K562 (cell line): ENCODE measurements around the gene DNAJC9. TPM values are rescaled to one million over a fixed set of nuclear protein-coding genes. Genes with fewer than 3 reads are reported as not detected.

Experiments used
- BCLAF1 ChIP-seq, 2 experiments: fragments of 450-650 bp in 1 of 2; IDR thresholded peaks; 2 replicates each; pipeline ENCODE4 v1.6.1; 2011 to 2017; ENCODE audit warnings: low read depth in 2 of 2, antibody characterized with exemption in 1 of 2, borderline replicate concordance in 1 of 2, low read length in 1 of 2, mild to moderate bottlenecking in 1 of 2, mixed read lengths in 1 of 2; ENCODE audit not compliant: control insufficient read depth in 1 of 2
- CBX8 ChIP-seq: fragments of 200-600 bp; sonication (generic); IDR thresholded peaks from 2 replicates; pipeline ENCODE4 v1.6.1; 2012; ENCODE audit warnings: borderline replicate concordance, mixed run types, low read depth, mild to moderate bottlenecking, moderate library complexity, mixed read lengths, low read length, control low read depth, inconsistent platforms; ENCODE audit not compliant: poor library complexity, severe bottlenecking; ENCODE audit errors: extremely low read depth
- E2F1 ChIP-seq: sonication (generic); formaldehyde crosslinking; IDR thresholded peaks from 2 replicates; pipeline ENCODE4 v1.8.1; 2023; ENCODE audit warnings: mild to moderate bottlenecking, missing genetic modification reagents, moderate library complexity
- ETV5 ChIP-seq: sonication (generic); formaldehyde crosslinking; IDR thresholded peaks from 2 replicates; pipeline ENCODE4 v1.4.0; 2020; ENCODE audit warnings: low read depth, mild to moderate bottlenecking, missing genetic modification reagents
- HMG20A ChIP-seq: fragments of 450-650 bp; formaldehyde crosslinking; conservative IDR thresholded peaks from 2 replicates; pipeline ENCODE4 v1.4.0; 2020; ENCODE audit warnings: mild to moderate bottlenecking, mixed read lengths
- IRF2 ChIP-seq: sonication (generic); formaldehyde crosslinking; IDR thresholded peaks from 2 replicates; pipeline ENCODE4 v1.8.1; 2022; ENCODE audit warnings: mild to moderate bottlenecking, missing genetic modification reagents
- MEF2A ChIP-seq: IDR thresholded peaks from 2 replicates; pipeline ENCODE4 v1.6.1; 2011; ENCODE audit warnings: low read depth, mild to moderate bottlenecking, low read length, moderate library complexity; ENCODE audit not compliant: control insufficient read depth
- PHTF2 ChIP-seq: fragments of 250-450 bp; sonication (Bioruptor Pico); IDR thresholded peaks from 2 replicates; pipeline ENCODE4 v1.5.0; 2021; ENCODE audit warnings: mild to moderate bottlenecking
- RBM39 ChIP-seq: fragments of 200-400 bp; formaldehyde crosslinking; optimal IDR thresholded peaks from 2 replicates; pipeline ENCODE3; 2018; ENCODE audit warnings: low read depth, low read length
- RFX7 ChIP-seq: fragments of 250-450 bp; sonication (Bioruptor Pico); IDR thresholded peaks from 2 replicates; pipeline ENCODE4 v1.5.1; 2021; ENCODE audit warnings: mild to moderate bottlenecking
- STAT5B ChIP-seq: fragments of 250-450 bp; sonication (Bioruptor Pico); IDR thresholded peaks from 2 replicates; pipeline ENCODE4 v1.8.0; 2021; ENCODE audit warnings: mild to moderate bottlenecking, inconsistent platforms
- XRCC5 ChIP-seq: fragments of 200-400 bp; formaldehyde crosslinking; IDR thresholded peaks from 2 replicates; pipeline ENCODE4 v1.6.1; 2017; ENCODE audit warnings: low read depth, mild to moderate bottlenecking, low read length
- ZBTB7A ChIP-seq: IDR thresholded peaks from 2 replicates; pipeline ENCODE4 v1.6.1; 2011; ENCODE audit warnings: low read depth, mild to moderate bottlenecking, low read length, moderate library complexity, borderline replicate concordance; ENCODE audit not compliant: control insufficient read depth
- ZNF707 ChIP-seq: fragments of 250-450 bp; sonication (Bioruptor Pico); conservative IDR thresholded peaks from 2 replicates; pipeline ENCODE4 v1.8.0; 2022; ENCODE audit warnings: inconsistent platforms, mild to moderate bottlenecking, moderate library complexity
- polyA plus RNA-seq, 8 experiments: library from polyadenylated mRNA; depleted of rRNA in 4 of 8; stranded (reverse) in 5 of 8; unstranded in 3 of 8; fragments of >200 nt; fragmentation: Nextera tagmentation in 2 of 8; fragmentation: Illumina TruSeq in 1 of 8; extraction: Ambion mirVana in 2 of 8; extraction: Trizol in 1 of 8; gene quantifications; 2 replicates each; pipeline versions ENCODE4 v1.2.1 to v1.2.3, GENCODE V29; 2011 to 2014; ENCODE audit warnings: inconsistent platforms in 1 of 8, missing spikeins in 1 of 8
- total RNA-seq, 7 experiments: library from RNA; depleted of rRNA in 6 of 7; stranded (reverse); fragments of >200 nt in 6 of 7; fragmentation: Illumina TruSeq in 2 of 7; extraction: Trizol in 2 of 7; gene quantifications; 2 replicates each; pipeline versions ENCODE4 v1.2.1 to v1.2.3, GENCODE V29; 2011 to 2021; ENCODE audit warnings: low replicate concordance in 1 of 7
- TF ChIP-seq, protein P1 (sequence below): fragments of 250-450 bp; sonication (Bioruptor Pico); IDR thresholded peaks from 2 replicates; pipeline ENCODE4 v1.4.0; 2020

Gene DNAJC9
- total and polyA plus RNA-seq, 9 of the 15 experiments (the other 6 are each of a cell fraction or from before 2014, with no cell fraction given) = 66.7 to 133 (median 102) TPM

DNA sequence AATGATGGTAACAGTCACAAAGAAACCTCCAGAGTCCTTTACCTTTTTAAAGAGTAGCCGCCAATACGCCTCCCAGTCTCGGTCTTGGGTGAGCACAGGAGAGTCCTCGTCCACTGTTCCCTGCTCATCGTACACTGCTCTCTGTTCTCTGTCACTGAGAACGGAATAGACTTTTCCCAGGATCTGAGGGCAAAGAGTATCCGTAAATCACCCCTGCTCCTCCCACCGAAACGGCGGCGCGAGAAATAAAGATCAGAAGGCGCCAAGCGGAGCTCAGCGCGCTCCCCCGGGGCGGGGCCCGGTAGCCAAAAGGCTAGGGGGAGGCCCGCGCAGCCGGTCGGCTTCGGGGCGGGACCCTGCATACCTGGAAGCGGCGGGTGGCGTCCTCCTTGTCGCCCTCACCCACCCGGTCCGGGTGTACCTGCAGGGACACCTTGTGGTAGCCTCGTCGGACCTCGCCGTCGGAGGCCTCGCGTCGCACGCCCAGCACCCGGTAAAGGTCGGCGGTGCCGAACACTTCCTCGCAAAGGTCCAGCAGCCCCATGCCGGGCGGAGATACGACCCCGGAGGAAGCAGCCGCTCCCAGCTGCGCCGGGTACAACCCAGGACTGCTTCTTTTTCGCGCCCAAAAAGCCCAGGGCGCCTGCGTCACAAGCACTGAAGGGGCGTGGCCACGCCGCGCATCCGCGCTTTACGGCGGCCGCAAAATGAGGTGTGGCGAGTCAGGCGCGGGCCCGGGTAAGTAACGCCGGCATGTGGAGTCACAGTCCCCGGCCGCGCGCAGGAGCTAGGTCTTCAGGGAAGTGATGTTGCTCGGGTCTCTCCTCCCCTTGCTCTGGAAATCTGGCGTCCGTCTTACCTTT, at the start of gene DNAJC9 (continued):
- TF ChIP-seq, protein P1, sequence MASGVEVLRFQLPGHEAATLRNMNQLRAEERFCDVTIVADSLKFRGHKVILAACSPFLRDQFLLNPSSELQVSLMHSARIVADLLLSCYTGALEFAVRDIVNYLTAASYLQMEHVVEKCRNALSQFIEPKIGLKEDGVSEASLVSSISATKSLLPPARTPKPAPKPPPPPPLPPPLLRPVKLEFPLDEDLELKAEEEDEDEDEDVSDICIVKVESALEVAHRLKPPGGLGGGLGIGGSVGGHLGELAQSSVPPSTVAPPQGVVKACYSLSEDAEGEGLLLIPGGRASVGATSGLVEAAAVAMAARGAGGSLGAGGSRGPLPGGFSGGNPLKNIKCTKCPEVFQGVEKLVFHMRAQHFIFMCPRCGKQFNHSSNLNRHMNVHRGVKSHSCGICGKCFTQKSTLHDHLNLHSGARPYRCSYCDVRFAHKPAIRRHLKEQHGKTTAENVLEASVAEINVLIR (CRISPR knock-in tag) = peak; percentile 64; the same call in 1 of the 2 replicates
- TF ChIP-seq RFX7 (CRISPR knock-in tag) (peak; percentile 37; the same call in 1 of the 2 replicates), ETV5 (CRISPR knock-in tag) (peak; percentile 84), E2F1 (peak; percentile 100), CBX8 (no peak), ZNF707 (CRISPR knock-in tag) (no peak), MEF2A (peak; percentile 58; the same call in 1 of the 2 replicates), RBM39 (no peak), HMG20A (no peak), ZBTB7A (peak; percentile 85; the same call in 1 of the 2 replicates), IRF2 (CRISPR knock-in tag) (no peak), STAT5B (CRISPR knock-in tag) (no peak), PHTF2 (CRISPR knock-in tag) (peak; percentile 76; the same call in 1 of the 2 replicates), BCLAF1 (IDR thresholded peaks at IDR 0.05; ENCODE audit: borderline replicate concordance in 1 of 2, control insufficient read depth in 1 of 2, low read depth in 2 of 2, low read length in 1 of 2) (peak in 1 of 2 experiments; percentile 53; a peak in 2 of 4 replicates), XRCC5 (peak; percentile 17; the same call in 1 of the 2 replicates)
